ENCODE results near the gene GALNT3. TPM values are rescaled to one million over a fixed set of nuclear protein-coding genes. Genes with fewer than 3 reads are reported as not detected.

Gene GALNT3
- total and polyA plus RNA-seq, 9 of the 15 experiments (the other 6 are each of a cell fraction or from before 2014, with no cell fraction given) = 0.03 to 0.29 (median 0.06) TPM; not detected in 6

DNA sequence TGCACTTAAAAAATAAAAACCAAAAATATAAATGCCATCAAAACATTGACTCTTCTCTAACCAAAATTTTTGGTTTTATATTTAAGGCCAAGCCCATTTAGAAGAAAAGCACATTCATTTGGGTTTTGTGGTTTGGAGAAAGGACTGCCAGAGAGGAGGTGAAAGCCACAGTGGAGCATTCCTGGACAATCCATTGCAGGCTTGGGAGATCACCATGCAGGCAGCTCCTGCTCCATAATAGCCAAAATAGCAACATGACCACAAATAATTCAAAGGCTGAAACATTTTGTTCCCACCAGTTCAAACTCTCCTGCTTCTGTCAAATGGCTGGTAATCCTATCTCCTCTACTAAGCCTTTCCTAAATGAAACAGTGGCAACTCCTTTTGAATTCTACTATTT lies 73.5 kb downstream of the GALNT3 start:
- TF ChIP-seq SUPT5H (IDR thresholded peaks at IDR 0.05) (no peak), NFATC3 (IDR thresholded peaks at IDR 0.05) (no peak), KAT7 (CRISPR knock-in tag; IDR thresholded peaks at IDR 0.05; ENCODE audit: borderline replicate concordance) (no peak), ZNF75A (CRISPR knock-in tag; IDR thresholded peaks at IDR 0.05) (no peak), BRF2 (IDR thresholded peaks at IDR 0.05; ENCODE audit: borderline replicate concordance, insufficient read depth, insufficient read length) (no peak), C11orf30 (IDR thresholded peaks at IDR 0.05; ENCODE audit: low read depth) (no peak), CREB1 (IDR thresholded peaks at IDR 0.05) (no peak), CREB1 (CRISPR knock-in tag; IDR thresholded peaks at IDR 0.05) (no peak), FOXK2 (conservative IDR thresholded peaks at IDR 0.05 in 1 of 2, IDR thresholded peaks at IDR 0.05 in 1 of 2; ENCODE audit: low read depth in 2 of 2) (no peak)
- TF ChIP-seq, protein P1, sequence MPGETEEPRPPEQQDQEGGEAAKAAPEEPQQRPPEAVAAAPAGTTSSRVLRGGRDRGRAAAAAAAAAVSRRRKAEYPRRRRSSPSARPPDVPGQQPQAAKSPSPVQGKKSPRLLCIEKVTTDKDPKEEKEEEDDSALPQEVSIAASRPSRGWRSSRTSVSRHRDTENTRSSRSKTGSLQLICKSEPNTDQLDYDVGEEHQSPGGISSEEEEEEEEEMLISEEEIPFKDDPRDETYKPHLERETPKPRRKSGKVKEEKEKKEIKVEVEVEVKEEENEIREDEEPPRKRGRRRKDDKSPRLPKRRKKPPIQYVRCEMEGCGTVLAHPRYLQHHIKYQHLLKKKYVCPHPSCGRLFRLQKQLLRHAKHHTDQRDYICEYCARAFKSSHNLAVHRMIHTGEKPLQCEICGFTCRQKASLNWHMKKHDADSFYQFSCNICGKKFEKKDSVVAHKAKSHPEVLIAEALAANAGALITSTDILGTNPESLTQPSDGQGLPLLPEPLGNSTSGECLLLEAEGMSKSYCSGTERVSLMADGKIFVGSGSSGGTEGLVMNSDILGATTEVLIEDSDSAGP (CRISPR knock-in tag; IDR thresholded peaks at IDR 0.05) = no peak
- TF ChIP-seq, protein P2, sequence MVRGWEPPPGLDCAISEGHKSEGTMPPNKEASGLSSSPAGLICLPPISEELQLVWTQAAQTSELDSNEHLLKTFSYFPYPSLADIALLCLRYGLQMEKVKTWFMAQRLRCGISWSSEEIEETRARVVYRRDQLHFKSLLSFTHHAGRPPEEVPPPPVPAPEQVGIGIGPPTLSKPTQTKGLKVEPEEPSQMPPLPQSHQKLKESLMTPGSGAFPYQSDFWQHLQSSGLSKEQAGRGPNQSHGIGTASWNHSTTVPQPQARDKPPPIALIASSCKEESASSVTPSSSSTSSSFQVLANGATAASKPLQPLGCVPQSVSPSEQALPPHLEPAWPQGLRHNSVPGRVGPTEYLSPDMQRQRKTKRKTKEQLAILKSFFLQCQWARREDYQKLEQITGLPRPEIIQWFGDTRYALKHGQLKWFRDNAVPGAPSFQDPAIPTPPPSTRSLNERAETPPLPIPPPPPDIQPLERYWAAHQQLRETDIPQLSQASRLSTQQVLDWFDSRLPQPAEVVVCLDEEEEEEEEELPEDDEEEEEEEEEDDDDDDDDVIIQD (CRISPR knock-in tag; IDR thresholded peaks at IDR 0.05) = no peak
- no peak overlapping the region for H3K4me3 ChIP-seq
- no peak overlapping the region for H3K27ac ChIP-seq (ENCODE audit: extremely low read depth, low read depth, low read length)
- no peaks in the 10 kb centered on the region for H3K9me3 ChIP-seq (replicated peaks; ENCODE audit: control insufficient read depth, insufficient read depth, low read depth, low read length)
- no TSS peak for BruUV-seq (replicated peaks)
- intact Hi-C loops (cut with micrococcal nuclease) = no loop called here
- ChIA-PET CTCF (ENCODE audit: low intra/inter-chr PET ratio) (no interaction called here), POLR2A (no interaction called here)
- no peak overlapping the region for H3K9ac ChIP-seq (ENCODE audit: insufficient read depth in 1 of 2, low read depth in 2 of 2, low read length in 2 of 2)
- no peak for FAIRE-seq
- no peaks in the 10 kb centered on the region for H3K4me1 ChIP-seq (replicated peaks in 1 of 2; ENCODE audit: control insufficient read depth in 2 of 2, insufficient read depth in 2 of 2, low read length in 2 of 2)
- no peaks in the 10 kb centered on the region for H3K27me3 ChIP-seq (ENCODE audit: control insufficient read depth in 2 of 2, insufficient read depth in 2 of 2, low read length in 2 of 2)
- in situ Hi-C loops (cut with MboI) = no loop called here
- H3K9me1 ChIP-seq (ENCODE audit: control insufficient read depth, insufficient read depth, low read length) = no peaks in the 10 kb centered on the region
- H3K4me2 ChIP-seq (ENCODE audit: insufficient read depth, low read length) = no peak overlapping the region
- no peak overlapping the region for H2AFZ ChIP-seq (ENCODE audit: low read depth, low read length)
- DNase-seq (ENCODE audit: extremely low read depth in 1 of 4, low spot score in 3 of 4) = no peak
- H3K79me2 ChIP-seq (ENCODE audit: control insufficient read depth, insufficient read depth, low read length) = no peaks in the 10 kb centered on the region
- ATAC-seq = no peak
- H3K36me3 ChIP-seq (ENCODE audit: control insufficient read depth, insufficient read depth, low read length) = no peaks in the 10 kb centered on the region
- H4K20me1 ChIP-seq (replicated peaks; ENCODE audit: control insufficient read depth, insufficient read depth, low read length) = no peaks in the 10 kb centered on the region
